CD14-positive monocyte (primary cell): Measurements from ENCODE around the gene SCN3A. TPM values are rescaled to one million over a fixed set of nuclear protein-coding genes. Genes with fewer than 3 reads are reported as not detected.
A peak's percentile ranks its signal among the peaks of the same experiment; 100 is the strongest.

ENCODE experiments used
- DNase-seq, 3 donors: peaks; one replicate each; pipeline ENCODE4 v3.0.0-alpha.2; 2011 to 2022
- H2AFZ ChIP-seq: 2 replicates; pipeline ENCODE4 v1.6.0; 2012; ENCODE audit warnings: mild to moderate bottlenecking, low read depth, low read length, inconsistent platforms; ENCODE audit not compliant: insufficient read depth, poor library complexity, severe bottlenecking
- H3K27ac ChIP-seq, 2 donors: 1 replicate in 1 of 2; 2 replicates in 1 of 2; pipeline ENCODE4 v1.5.1; 2012 to 2013; ENCODE audit warnings: low read length in 2 of 2, control low read depth in 1 of 2, inconsistent platforms in 1 of 2, low read depth in 1 of 2, mild to moderate bottlenecking in 1 of 2
- H3K27me3 ChIP-seq, 2 donors: one replicate each; pipeline versions ENCODE4 v1.6.0 to v1.6.1; 2011 to 2013; ENCODE audit warnings: low read length in 2 of 2; ENCODE audit not compliant: control insufficient read depth in 2 of 2, insufficient read depth in 2 of 2
- H3K36me3 ChIP-seq, 2 donors: replicated peaks in 1 of 2; 1 replicate in 1 of 2; 2 replicates in 1 of 2; pipeline versions ENCODE4 v1.5.1 to v1.6.1; 2012 to 2013; ENCODE audit warnings: low read length in 2 of 2, control low read depth in 1 of 2, inconsistent platforms in 1 of 2, mild to moderate bottlenecking in 1 of 2; ENCODE audit not compliant: insufficient read depth in 2 of 2, control insufficient read depth in 1 of 2
- H3K4me1 ChIP-seq, 2 donors: 1 replicate in 1 of 2; 2 replicates in 1 of 2; pipeline versions ENCODE4 v1.5.1 to v1.6.1; 2012 to 2013; ENCODE audit warnings: low read length in 2 of 2, control low read depth in 1 of 2, inconsistent platforms in 1 of 2, mild to moderate bottlenecking in 1 of 2, moderate library complexity in 1 of 2; ENCODE audit not compliant: insufficient read depth in 2 of 2, control insufficient read depth in 1 of 2
- H3K4me2 ChIP-seq: replicated peaks from 2 replicates; pipeline ENCODE3; 2012; ENCODE audit warnings: low read length, moderate library complexity, mild to moderate bottlenecking; ENCODE audit not compliant: poor library complexity, severe bottlenecking; ENCODE audit errors: extremely low read depth
- H3K4me3 ChIP-seq, 3 experiments: fragments of 200-600 bp in 1 of 3; sonication (generic) in 1 of 3; replicated peaks in 1 of 3; 1 replicate in 2 of 3; 2 replicates in 1 of 3; pipeline ENCODE4 v1.5.1; 2011 to 2013; ENCODE audit warnings: low read length in 3 of 3, mild to moderate bottlenecking in 3 of 3, control low read depth in 2 of 3, low read depth in 2 of 3, inconsistent platforms in 1 of 3, moderate library complexity in 1 of 3
- H3K79me2 ChIP-seq: 2 replicates; pipeline ENCODE4 v1.6.0; 2012; ENCODE audit warnings: mild to moderate bottlenecking, control low read depth, inconsistent platforms, low read length, moderate library complexity; ENCODE audit not compliant: insufficient read depth
- H3K9ac ChIP-seq: 2 replicates; pipeline ENCODE4 v1.6.0; 2017; ENCODE audit warnings: low read length, mild to moderate bottlenecking; ENCODE audit not compliant: insufficient read depth, poor library complexity, severe bottlenecking
- H3K9me3 ChIP-seq, 2 donors: replicated peaks in 1 of 2; 1 replicate in 1 of 2; 2 replicates in 1 of 2; pipeline versions ENCODE4 v1.5.1 to v1.6.1; 2012 to 2013; ENCODE audit warnings: low read length in 2 of 2, control low read depth in 1 of 2; ENCODE audit not compliant: control insufficient read depth in 1 of 2, insufficient read depth in 1 of 2
- H4K20me1 ChIP-seq: 2 replicates; pipeline ENCODE4 v1.6.0; 2012; ENCODE audit warnings: mild to moderate bottlenecking, low read length, control low read depth, moderate library complexity; ENCODE audit not compliant: insufficient read depth
- H3K27ac Mint-ChIP-seq, 7 donors: one replicate each; pipeline ENCODE4 v1.8.0; 2020; ENCODE audit warnings: mild to moderate bottlenecking in 7 of 7, mixed read lengths in 7 of 7, moderate library complexity in 6 of 7, inconsistent platforms in 2 of 7
- H3K27me3 Mint-ChIP-seq, 3 donors: one replicate each; pipeline ENCODE4 v1.8.0; 2021 to 2022; ENCODE audit warnings: low read depth in 3 of 3, mild to moderate bottlenecking in 3 of 3, mixed read lengths in 3 of 3, moderate library complexity in 3 of 3, inconsistent platforms in 1 of 3
- H3K36me3 Mint-ChIP-seq, 2 donors: one replicate each; pipeline ENCODE4 v1.8.0; 2020; ENCODE audit warnings: mixed read lengths in 2 of 2, inconsistent platforms in 1 of 2, mild to moderate bottlenecking in 1 of 2
- H3K4me1 Mint-ChIP-seq: one replicate; pipeline ENCODE4 v1.8.0; 2020; ENCODE audit warnings: mild to moderate bottlenecking, mixed read lengths
- H3K4me3 Mint-ChIP-seq, 2 donors: one replicate each; pipeline ENCODE4 v1.8.0; 2020; ENCODE audit warnings: mild to moderate bottlenecking in 2 of 2, mixed read lengths in 2 of 2, moderate library complexity in 1 of 2
- H3K9me3 Mint-ChIP-seq, 7 donors: one replicate each; pipeline ENCODE4 v1.8.0; 2020 to 2022; ENCODE audit warnings: mixed read lengths in 7 of 7, mild to moderate bottlenecking in 6 of 7, moderate library complexity in 6 of 7, inconsistent platforms in 2 of 7
- WGBS: methylation state at CpG from one replicate; pipeline ENCODE4 v1.1.5; 2013; ENCODE audit warnings: missing lambda C conversion rate; ENCODE audit not compliant: insufficient coverage; 5-methylcytosine and 5-hydroxymethylcytosine counted together
- intact Hi-C, 2 donors: fragments of 100-400 bp; cut with micrococcal nuclease; formaldehyde crosslinking; loops; one replicate each; pipeline versions ENCODE4 v1.15.0 to v1.15.1; 2023
- polyA minus RNA-seq: library from RNA; depleted of rRNA, polyadenylated mRNA; stranded (reverse); fragments of >200 nt; gene quantifications from 2 replicates; pipeline ENCODE4 v1.2.3, GENCODE V29; 2012
- polyA plus RNA-seq, 3 donors: library from polyadenylated mRNA; depleted of rRNA in 1 of 3; unstranded in 2 of 3; stranded (reverse) in 1 of 3; fragments of 300-500 nt in 2 of 3; fragments of >200 nt in 1 of 3; fragmentation: Illumina TruSeq in 2 of 3; gene quantifications; 1 replicate in 2 of 3; 2 replicates in 1 of 3; pipeline ENCODE4 v1.2.3, GENCODE V29; 2012 to 2021
- total RNA-seq, 12 experiments: library from RNA in 1 of 12; stranded (reverse) in 1 of 12; fragments of 120-200 nt in 1 of 12; gene quantifications; one replicate each; pipeline ENCODE4 v1.2.4 and lab custom pipeline; 2013 to 2026; ENCODE audit warnings: mixed read lengths in 6 of 12, inconsistent platforms in 1 of 12
- TF ChIP-seq, protein P1 (sequence below): fragments of 200-600 bp; IDR thresholded peaks from one replicate; pipeline ENCODE4 v1.8.0; 2022; ENCODE audit warnings: antibody characterized with exemption, mild to moderate bottlenecking

The SCN3A gene
- 0.15 TPM for total RNA-seq (2013)
- under 1 TPM in 1 of 3 donors, not detected in 2; 0.03 TPM for polyA plus RNA-seq
- not detected in 2 replicates for polyA minus RNA-seq
- 0 to 8.1 (median 0.33) reads per million in 11 experiments for total RNA-seq (lab: John Stamatoyannopoulos, UW)

DNA sequence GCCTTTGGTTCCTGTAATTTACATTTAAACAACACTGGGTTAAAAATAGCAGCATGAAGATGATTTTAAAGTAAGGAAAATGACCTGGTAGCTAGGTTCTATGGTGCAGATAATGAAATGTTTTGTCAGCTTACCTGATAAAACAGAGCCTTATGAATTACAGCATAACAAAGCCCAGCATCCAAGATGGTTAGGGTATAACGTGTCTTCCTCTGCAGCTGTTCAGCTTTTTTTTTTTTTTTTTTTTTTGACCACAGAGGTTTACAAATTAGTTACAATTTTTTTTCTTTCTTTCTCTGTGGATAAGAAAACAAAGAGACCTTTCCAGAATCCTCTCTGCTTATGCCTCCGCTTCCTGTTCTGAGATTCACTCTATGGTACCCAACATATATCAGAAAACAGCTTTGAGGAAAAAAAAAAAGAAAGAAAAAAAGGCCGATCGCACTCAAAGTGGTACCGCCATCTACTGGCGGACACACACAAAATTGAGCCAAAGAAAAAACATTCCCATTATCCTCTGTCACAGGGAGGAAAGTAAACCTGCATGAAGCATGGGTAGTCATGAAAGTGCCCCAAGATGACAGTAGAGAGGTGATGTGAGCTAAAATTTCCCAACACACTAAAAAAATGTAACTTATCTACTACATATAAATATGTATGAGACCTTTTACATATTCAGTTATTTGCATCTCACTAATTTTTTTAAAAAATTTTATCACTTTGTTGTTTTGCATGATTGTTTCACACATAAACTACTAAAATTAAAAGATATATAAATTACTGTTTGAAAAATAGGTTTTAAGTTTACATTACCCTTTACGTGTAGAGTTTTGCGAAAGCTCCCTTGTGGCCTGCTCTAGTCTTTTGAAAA lies at the start of gene SCN3A:
TSS of gene SCN3A (minus strand) at position 362 of the 871 bp plus-strand sequence. CDS start 27,656 bp downstream, outside the sequence.
- no peak within 1 kb of the TSS for H2AFZ ChIP-seq
- H4K20me1 ChIP-seq, result no peaks in the 10 kb centered on the region
- peaks cover 0 to 3% (median 0%) of the 10 kb centered on the region in 7 donors for H3K9me3 Mint-ChIP-seq
- H3K79me2 ChIP-seq, result no peaks in the 10 kb centered on the region
- peak within 1 kb of the TSS in 1 of 2 donors; percentile 69 for H3K4me3 Mint-ChIP-seq
- H3K4me3 ChIP-seq, result no peak within 1 kb of the TSS
- H3K9ac ChIP-seq, result no peak within 1 kb of the TSS
- H3K36me3 ChIP-seq, result no peaks in the 10 kb centered on the region
- DNase-seq, result no peak
- no peaks in the 10 kb centered on the region for H3K27me3 ChIP-seq
- H3K36me3 Mint-ChIP-seq, result no peaks in the 10 kb centered on the region
- no peaks in the 10 kb centered on the region for H3K9me3 ChIP-seq
- TF ChIP-seq, protein P1, sequence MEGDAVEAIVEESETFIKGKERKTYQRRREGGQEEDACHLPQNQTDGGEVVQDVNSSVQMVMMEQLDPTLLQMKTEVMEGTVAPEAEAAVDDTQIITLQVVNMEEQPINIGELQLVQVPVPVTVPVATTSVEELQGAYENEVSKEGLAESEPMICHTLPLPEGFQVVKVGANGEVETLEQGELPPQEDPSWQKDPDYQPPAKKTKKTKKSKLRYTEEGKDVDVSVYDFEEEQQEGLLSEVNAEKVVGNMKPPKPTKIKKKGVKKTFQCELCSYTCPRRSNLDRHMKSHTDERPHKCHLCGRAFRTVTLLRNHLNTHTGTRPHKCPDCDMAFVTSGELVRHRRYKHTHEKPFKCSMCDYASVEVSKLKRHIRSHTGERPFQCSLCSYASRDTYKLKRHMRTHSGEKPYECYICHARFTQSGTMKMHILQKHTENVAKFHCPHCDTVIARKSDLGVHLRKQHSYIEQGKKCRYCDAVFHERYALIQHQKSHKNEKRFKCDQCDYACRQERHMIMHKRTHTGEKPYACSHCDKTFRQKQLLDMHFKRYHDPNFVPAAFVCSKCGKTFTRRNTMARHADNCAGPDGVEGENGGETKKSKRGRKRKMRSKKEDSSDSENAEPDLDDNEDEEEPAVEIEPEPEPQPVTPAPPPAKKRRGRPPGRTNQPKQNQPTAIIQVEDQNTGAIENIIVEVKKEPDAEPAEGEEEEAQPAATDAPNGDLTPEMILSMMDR, result peak; percentile 51
- no peak within 1 kb of the TSS for H3K4me2 ChIP-seq
- no peak within 1 kb of the TSS for H3K27ac Mint-ChIP-seq
- intact Hi-C loops, result no loop called here
- no peaks in the 10 kb centered on the region for H3K4me1 ChIP-seq
- no CpG with 5 or more reads among the region's 8 CpGs for WGBS
- H3K27ac ChIP-seq, result no peak within 1 kb of the TSS
- H3K4me1 Mint-ChIP-seq, result peaks cover 7% of the 10 kb centered on the region
- H3K27me3 Mint-ChIP-seq, result peaks cover 0 to 2% (median 2%) of the 10 kb centered on the region in 3 donors

DNA sequence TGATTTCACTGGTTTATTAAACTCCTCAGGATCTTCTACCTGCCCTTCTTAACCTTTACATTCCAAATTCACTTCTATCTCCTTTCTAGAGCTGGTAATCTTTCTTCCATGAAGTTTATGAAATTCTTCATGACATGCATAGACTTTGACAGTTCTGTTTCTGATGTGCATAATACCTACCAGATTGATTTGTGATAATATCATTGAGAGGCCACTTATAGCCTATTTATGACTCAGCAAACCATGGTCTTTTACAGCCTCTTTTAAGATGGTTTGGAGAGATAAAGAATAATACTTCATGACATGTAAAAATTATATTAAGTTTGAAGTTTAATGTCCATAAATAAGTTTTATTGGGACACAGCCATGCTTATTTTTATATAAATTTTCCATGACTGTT lies 49.3 kb upstream of the SCN3A start:
- Mint-ChIP-seq H3K4me3 (no peak overlapping the region), H3K36me3 (no peaks in the 10 kb centered on the region), H3K9me3 (peaks cover 0 to 4% (median 0%) of the 10 kb centered on the region in 7 donors), H3K27ac (no peak overlapping the region), H3K27me3 (peaks cover 0 to 4% (median 0%) of the 10 kb centered on the region in 3 donors), H3K4me1 (no peaks in the 10 kb centered on the region)
- intact Hi-C loops, result no loop called here
- Histone ChIP-seq H3K79me2 (no peaks in the 10 kb centered on the region), H3K9me3 (no peaks in the 10 kb centered on the region), H3K9ac (no peak overlapping the region), H3K27me3 (no peaks in the 10 kb centered on the region), H3K27ac (no peak overlapping the region), H4K20me1 (no peaks in the 10 kb centered on the region), H3K4me1 (no peaks in the 10 kb centered on the region), H3K36me3 (no peaks in the 10 kb centered on the region), H2AFZ (no peak overlapping the region), H3K4me3 (no peak overlapping the region), H3K4me2 (no peak overlapping the region)
- DNase-seq, result no peak
- TF ChIP-seq, protein P1, result no peak
